Loucy (cell line): ENCODE results near the gene LRRIQ1.

ENCODE experiments used
- CTCF ChIP-seq: fragments of 200-600 bp; sonication (generic); conservative IDR thresholded peaks from 2 replicates; pipeline ENCODE4 v1.5.1; 2014; ENCODE audit warnings: mild to moderate bottlenecking, antibody characterized with exemption, low read length
- EZH2phosphoT487 ChIP-seq: fragments of 200-600 bp; IDR thresholded peaks from 2 replicates; pipeline ENCODE4 v1.6.1; 2018; ENCODE audit warnings: antibody characterized with exemption, mild to moderate bottlenecking, moderate library complexity, borderline replicate concordance

- TF ChIP-seq CTCF (no peak), EZH2phosphoT487 (no peak)
Observed at GRCh38 chr12:85017618-85018017, 18.5 kb upstream of the LRRIQ1 start.
